HG03571 (cell line): Measurements from ENCODE around the gene TMEM225B.
"Not testable (repeated sequence)": the region's sequence is repeated elsewhere in the genome, so short reads cannot be mapped to it uniquely, and the experiment has no call there.

Experiments used
- ATAC-seq: cut with Tn5 transposase; IDR thresholded peaks from one replicate; pipeline ENCODE4 v1.9.1; 2021; ENCODE audit not compliant: unreplicated experiment

Gene TMEM225B

DNA sequence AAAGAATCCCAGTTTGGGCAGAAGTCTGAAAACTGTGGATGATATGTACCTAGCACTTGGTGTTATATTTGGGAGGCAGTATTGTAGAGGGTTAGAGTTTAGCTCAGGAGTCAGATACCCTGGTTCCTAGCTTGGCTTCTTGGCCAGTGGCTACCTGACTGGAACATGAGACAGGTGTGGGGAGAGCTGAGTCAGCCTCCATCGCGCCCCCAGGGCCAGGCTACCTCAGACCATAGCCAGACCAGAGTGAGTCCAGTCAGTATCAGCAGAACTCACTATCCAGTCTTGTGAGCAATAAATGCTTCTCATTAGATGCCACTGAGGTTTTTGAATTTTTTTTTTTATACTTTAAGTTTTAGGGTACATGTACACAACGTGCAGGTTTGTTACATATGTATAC is 55.7 kb downstream of the TMEM225B start:
- no peak for ATAC-seq

DNA sequence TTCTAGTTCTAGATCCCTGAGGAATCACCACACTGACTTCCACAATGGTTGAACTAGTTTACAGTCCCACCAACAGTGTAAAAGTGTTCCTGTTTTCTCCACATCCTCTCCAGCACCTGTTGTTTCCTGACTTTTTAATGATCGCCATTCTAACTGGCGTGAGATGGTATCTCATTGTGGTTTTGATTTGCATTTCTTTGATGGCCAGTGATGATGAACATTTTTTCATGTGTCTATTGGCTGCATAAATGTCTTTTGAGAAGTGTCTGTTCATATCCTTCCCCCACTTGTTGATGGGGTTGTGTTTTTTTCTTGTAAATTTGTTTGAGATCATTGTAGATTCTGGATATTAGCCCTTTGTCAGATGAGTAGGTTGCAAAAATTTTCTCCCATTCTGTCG is 56.6 kb downstream of the TMEM225B start:
- ATAC-seq, result not testable (repeated sequence)

DNA sequence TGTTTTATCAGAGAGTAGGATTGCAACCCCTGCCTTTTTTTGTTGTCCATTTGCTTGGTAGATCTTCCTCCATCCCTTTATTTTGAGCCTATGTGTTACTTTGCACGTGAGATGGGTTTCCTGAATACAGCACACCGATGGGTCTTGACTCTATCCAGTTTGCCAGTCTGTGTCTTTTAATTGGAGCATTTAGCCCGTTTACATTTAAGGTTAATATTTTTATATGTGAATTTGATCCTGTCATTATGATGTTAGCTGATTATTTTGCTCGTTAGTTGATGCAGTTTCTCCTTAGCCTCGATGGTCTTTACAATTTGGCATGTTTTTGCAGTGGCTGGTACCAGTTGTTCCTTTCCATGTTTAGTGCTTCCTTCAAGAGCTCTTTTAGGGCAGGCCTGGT is 59.8 kb downstream of the TMEM225B start:
- not testable (repeated sequence) for ATAC-seq
